T follicular helper cell (primary cell): ENCODE measurements around the gene ASPHD2.
A peak's percentile ranks its signal among the peaks of the same experiment; 100 is the strongest.

Source experiments
- DNase-seq: peaks from one replicate; pipeline ENCODE4 v3.0.0-alpha.2; 2020; ENCODE audit warnings: low read depth

ASPHD2 gene

DNA sequence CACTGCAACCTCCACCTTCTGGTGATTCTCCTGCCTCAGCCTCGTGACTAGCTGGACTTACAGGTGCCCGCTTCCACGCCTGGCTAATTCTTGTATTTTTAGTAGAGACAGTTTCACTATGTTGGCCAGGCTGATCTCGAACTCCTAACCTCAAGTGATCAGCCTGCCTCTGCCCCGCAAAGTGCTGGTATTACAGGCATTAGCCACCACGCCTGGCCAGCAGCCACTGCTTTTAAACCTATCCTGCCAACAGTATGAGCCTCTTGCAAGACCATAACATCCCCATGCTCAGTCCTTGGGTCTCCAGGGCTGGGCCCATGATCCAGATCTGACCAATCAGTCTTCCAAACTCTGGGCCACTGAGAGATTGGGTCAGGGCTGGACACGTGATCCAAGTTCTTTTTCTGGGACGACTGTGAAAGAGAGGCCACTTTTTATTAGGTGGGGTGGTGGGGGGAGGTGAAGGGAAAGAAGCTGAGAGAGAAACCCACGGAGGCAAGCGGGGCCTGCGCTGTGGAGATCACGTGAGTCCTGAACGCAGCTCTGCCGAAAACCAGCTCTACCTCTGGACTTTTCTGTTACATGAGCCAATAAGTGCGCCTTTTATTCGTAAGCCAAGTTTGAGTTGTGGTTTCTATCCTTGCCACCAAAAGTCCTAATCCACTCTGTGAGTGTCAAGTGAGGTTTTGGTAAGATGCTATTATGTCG is 17.9 kb downstream of the ASPHD2 start:
- no peak for DNase-seq

DNA sequence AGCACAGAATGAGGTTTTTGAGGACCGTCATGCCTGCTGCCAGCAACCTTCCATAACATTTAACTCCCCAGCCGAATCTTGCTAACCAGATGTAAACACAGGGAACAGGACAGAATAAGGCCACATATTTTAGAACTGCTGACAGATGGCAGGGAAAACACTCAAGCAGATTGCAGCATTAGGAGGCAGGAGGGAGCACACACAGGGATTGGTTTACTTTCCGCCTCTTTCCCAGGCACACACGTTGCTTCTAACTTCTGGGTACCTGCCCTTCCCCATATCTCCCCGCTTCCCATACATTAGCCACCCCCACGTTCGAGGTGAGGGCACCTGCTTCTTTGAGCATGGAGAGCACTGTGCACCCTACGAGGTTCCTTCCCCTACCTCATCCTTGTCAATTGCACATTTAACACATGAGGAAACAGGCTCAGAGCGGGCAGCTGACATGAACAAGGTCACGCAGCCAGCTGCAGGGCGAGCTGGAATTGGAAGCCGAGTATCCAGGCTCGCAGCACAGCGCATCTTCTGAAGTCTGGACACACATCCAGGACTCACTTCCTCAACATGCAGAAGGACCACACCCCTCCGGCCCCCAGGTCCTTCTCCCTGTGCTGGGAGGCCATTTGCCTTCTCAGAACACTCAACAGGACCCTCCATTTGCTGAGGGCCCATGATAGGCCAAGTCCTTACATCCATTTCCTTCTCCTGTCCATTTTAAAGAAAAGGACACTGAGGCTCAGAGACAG is 18.7 kb downstream of the ASPHD2 start:
- DNase-seq, result no peak

DNA sequence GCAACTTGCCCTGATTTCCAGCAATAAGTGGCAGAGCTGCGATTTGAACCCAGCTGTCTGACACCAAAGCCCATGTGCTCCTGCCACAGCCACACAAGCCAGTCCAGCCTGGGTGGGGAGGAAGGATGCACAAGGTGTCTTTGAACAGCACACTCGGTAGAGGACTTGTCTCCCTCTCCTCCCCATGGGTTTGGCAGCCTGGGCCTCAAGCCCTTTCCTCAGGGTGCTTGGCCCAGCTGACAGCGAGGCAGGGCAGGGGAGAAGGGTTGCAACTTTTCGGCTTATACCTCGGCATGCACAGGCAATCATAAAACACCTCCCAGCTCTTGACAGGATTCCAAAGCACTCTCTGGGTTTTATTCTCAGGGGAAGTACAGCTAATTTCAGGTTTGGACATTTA is 19.3 kb downstream of the ASPHD2 start:
- DNase-seq, result no peak

DNA sequence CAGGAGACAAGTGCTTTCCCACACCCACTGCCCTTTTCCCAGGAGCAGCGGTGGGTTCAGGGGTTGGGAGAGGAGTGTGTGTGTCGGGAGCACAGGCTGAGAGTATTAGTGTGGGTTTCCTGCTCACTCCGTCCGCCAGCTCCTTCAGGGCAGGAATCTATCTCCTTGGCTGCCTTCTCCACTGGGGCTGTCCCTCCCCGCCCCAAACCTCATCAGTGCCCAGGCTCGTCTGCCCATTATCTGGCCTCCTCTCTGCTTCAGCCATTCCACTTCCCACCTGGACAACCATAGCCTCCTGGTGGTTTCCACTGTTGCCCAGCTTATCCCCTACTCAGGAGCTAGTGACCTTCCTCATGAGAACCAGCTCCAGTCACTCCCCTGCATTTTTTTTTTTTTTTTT is 19.9 kb downstream of the ASPHD2 start:
- no peak for DNase-seq

DNA sequence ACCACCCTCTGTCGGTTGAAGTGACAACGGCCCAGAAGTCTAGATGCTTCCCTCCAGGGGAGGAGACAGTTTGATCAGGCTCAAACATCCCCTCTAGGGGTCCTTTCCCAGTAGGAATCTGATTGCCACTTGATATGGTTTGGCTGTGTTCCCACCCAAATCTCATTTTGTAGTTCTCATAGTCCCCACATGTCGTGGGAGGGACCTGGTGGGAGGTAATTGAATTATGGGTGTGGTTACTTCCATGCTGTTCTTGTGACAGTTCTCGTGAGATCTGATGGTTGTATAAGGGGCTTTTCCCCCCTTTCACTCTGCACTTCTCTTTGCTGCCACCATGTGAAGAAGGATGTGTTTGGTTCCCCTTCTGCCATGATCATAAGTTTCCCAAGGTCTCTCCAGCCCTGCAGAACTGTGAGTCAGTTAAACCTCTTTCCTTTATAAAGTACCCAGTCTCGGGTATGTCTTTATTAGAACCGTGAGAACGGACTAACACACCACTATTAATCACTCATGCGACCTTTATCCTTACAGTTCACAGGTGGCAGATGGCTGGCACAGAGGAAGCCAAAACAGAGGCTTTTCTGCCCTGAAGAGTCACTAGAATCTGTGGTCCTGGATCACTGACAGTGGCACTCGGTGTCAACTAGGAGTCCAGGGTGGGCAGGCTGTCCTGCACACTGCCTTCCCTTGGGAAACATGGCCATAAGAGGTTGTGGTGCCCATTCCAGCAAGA is 21.6 kb downstream of the ASPHD2 start:
- no peak for DNase-seq

DNA sequence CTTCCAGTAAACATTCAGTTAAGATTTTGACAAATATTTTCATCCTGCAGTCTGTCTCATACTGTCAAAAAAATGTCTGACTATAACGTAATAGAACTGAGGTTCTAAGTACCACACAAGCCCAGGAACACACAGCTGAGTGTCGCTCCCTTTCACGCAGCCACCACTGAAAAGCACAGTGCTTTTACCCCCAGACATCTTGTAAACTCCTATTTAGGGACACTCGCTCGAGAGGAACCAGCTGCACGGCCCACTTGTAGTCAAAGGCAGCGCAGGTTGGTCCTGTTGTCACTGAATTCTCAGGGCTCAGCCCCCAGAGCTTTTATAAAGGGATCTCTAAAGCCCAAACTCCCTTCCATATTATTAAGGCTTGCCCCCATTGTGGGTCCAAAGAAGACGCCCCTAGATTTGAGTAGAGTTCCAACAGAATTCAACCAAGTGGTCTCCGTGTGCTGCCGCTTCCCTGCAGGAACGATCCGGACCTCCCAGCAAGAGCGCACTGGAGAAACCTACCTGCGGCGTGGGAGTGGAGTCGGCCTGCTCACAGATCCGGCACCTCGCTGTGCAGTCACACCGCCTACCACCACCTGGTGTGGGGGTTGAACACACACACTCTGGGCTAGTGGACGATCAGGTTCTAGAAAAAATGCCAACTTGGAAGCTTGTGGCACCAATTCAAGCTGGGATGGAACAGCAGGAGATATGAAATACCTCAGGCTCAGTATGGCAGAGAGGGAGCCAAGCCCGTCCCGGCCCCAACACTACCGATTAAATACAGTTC is 23.4 kb downstream of the ASPHD2 start:
- no peak for DNase-seq

DNA sequence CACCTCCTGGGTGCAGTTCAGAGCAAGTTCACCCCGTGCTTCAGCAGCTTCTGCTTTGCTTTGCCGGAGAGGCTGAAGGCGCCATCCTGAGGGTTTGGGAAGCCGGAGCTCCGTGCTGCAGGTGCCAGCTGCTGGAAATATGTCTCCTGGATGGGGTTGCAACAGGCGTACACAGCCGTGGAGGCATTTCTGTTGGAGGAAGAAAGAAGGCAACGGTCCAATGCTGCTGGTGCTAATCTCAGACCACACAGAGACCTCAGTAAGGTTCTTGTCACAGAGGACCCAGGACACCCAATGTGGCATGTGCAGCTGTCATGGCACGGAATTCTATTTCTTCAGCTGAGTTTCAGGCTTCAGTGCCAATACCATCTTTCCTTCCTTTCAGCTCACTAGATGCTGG is 24.2 kb downstream of the ASPHD2 start:
- no peak for DNase-seq

DNA sequence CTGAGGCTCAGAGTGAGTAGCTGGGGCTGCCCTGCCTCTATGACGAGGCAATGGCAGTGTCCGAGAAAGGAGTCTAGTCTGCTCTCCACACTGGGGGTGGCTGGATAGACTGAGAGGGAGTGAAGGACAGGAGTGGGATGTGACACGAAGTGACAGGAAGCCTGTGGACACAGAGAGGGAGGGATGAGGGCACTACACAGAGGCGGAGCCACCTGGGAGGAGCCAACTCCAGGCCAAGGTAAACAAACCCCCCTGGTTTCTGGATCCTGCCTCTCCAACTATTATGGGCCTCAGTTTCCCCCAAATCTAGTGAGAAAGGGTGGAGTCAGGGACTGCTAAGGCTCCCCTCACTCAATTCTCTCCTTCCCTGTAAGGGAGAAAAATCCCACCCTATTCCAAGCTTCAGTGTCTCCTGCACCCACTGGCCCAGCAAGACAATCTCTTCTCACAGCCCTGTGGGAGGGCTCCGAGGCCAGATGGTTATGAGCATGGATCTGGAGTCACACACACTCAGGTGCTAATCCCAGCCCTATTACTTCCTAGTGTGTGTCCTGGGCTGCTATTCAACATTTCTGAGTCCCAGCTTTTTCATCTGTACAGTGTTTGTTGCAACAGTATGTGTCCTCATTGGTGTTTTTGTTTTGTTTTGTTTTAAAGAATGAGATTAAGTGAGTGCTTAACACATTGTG is 24.9 kb downstream of the ASPHD2 start:
- DNase-seq, result no peak

DNA sequence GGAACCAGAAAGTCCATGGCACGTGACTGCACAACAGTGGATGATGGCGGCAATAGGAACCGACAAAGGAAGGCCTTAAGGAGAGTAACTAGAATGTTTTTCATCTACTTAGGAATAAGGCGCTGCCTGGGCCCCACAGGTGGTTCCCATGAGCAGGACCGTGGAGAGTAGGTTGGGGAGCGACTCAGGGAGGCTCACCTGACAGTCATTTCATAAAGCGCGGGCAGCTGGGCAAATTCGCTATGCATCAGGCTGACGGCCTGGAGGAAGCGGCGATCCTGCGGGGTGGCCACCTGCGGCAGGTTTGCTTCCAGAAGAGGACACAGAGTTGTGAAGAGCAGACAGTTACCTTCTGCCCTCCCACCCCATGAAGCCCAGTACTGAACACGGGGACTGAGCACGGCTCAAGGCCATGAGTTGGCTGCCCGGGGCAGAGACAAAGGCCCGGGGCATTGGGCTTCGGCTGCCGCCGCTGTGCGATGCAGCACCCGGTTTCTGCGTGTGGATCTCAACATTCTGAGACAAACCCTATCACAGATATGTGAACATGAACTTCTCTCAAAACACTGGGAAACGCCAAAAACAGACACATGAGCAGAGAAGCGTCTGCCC is 28.7 kb downstream of the ASPHD2 start:
- no peak for DNase-seq

DNA sequence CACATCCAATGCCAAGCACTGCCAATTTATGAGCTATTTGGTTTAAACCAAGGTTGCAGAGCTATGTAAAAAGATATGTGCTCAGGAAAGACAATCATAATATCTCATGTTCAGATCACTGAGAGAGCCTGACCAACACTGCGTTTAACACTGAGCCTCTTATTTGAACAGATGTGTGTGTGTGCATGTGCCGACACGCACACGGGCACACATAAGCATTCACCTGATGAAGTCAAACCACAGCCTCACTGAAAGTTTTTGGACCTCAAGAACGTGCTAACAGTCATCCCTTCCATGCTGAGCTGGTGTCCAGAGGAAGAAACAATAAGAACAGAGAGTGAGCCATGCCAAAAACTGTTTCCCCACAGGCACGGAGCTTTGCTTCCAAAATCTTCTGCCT is 31.1 kb downstream of the ASPHD2 start:
- DNase-seq, result no peak

DNA sequence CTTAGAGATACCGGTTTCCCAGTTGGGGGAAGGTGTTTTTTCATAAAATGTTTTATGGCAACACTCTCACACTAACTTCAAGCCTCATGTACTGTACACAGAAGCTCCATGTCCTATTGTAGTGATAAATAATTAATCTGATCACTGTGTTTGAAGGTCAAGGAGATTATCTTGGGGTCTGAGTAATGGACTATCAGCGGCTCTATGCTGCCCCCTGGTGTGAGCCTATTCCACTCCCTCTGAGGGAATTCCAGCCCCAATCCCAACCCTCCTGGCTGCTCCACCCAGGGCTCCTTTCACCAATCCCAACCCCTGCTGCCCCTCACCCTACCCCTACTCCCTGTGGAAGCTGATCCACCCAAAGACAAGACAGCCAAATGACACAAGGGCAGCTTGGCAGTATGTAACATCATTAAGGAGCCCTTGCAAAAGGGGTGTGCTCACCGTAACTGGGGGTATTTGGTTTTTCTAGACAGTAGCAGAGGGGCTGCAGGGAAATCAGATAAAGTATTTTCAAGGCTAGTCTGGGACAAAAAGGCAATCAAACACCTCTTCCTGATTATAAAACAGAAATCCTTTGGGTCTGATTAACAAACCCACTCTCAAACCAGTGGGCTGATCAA is 32.2 kb downstream of the ASPHD2 start:
- DNase-seq, result peak; percentile 12

DNA sequence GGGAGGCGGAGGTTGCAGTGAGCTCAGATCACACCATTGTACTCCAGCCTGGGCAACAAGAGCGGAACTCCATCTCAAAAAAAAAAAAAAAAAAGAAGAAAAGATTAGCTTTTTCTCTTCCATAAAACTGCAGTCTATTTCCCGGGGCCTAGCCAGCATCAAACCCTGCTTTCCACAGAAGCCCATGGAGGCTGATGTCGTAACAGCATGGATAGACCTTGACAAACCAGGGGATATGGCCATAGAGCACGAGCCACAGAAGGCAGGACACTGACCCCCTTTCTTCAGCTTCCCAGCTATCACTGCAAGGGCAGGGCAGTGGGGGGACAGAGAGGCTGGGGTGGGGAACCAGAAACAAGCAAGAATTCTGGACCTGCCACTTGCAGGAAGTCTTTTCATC is 33.0 kb downstream of the ASPHD2 start:
- DNase-seq, result no peak

DNA sequence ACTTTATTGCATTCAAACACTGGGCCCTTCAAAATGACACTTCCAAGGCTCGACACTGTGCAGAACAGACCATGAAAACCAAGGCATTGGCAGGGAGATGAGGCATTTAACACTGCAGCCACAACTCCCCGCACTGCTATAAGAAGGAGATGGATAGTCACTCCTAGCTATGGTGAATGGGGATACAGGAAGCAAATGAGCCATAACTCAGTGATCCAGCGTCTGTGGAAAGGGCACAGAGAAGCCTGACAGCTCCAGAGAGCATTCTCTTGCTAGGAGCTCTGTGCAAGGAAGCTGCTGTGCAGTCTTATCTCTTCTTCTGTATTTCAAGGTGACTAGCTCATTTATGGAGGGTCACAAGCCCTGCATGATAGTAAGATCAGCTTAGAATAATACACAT is 33.6 kb downstream of the ASPHD2 start:
- no peak for DNase-seq

DNA sequence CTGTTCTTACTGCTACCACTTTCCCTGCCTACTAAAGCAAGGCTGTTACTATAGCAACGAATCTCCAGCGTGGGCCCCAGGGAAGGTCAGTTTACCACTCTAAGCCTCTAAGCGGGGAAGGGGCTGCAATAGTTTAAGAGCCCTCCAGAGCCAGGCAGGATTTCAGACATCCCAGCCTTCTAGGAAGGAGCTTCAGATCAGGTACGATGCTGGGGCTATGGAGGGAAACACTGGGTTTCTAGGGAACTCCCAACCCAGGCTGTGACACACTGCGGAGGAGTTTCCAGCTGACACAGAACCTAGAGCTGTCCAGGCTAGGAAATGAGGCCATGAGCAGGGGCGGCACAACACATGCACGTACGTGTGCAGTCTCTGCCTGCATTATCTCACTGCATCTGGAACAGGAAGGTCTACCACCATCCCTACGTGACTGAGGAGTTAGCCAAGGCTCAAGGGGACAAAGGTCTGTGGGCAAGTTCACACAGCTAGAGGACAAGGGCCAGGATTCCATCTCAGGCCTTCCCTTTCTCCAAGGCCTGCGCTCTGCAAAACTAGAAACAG is 34.1 kb downstream of the ASPHD2 start:
- DNase-seq, result no peak

DNA sequence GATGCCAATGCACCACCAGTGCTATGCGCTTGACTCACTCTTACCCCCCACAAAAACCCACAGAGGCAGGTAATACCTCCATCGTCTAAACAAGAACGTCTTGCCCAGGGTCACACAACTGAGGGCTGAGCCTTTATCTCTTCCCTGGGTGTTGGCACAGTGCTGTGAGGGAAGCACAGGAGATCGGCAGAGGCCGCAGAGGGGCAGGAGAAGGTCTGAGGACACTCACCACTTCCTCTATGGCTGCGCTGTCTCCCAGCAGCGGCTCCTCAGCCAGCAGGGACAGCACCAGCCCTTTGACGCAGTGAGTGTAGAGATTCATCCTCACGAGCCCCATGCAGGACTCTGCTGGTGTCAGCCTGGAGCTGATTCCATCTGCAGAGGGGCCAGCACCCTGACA is 34.6 kb downstream of the ASPHD2 start:
- DNase-seq, result no peak

DNA sequence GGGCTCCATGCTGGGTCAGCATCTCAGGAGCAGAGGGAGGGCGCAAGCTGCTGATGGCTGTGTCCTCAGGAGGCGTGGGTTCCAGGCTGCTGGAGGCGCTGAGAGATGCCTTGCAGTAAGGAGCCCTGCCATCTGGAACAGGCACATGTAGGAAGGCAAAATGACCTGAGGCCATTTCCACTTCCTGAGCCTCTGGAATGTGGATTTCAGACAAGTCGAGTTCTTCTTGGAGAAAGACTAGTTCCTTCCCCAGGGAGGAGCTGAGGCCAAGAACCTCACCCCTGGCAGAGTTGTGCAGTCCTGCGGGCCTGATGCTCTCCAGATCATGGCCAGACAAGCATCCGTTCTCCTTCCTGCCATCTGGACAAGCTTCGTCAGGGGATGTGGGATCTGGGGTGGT is 35.3 kb downstream of the ASPHD2 start:
- DNase-seq, result no peak

DNA sequence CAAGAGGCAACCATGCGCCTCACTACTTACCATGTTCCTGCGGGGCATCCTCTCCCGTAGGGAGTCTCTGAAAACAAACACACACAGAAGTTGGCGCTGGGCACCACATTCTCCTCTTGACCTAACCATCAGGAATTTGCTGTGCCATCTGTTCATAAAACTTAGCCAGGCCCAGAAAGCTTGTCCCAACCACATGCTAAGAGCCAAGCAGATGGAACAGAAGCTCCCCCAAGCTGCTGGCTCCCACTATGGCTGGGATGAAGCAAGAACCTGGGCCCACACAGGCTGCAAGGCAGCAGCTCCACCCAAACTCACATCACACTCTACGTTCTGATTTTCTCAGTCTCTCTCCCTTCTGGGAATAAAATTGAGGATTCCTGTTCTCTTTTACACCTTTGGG is 37.1 kb downstream of the ASPHD2 start:
- no peak for DNase-seq

DNA sequence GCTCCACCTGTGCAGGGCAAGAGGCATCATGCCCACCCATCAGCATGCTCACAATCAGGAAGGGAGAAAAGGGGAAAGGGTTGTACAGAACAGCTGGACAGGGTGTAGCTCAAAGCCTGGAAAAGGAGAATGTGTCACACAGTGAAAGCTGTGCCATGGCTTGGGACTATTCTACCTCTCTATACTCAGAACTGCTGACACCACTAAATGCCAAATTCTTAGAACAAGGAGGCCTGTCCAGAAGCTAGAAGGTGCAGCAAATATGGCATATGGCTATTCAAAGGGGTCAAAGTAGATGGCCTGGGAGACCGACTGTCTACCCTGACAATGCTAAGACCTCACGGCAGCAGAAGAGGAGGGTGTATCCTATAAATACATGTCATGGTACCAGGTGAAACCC is 41.7 kb downstream of the ASPHD2 start:
- no peak for DNase-seq

DNA sequence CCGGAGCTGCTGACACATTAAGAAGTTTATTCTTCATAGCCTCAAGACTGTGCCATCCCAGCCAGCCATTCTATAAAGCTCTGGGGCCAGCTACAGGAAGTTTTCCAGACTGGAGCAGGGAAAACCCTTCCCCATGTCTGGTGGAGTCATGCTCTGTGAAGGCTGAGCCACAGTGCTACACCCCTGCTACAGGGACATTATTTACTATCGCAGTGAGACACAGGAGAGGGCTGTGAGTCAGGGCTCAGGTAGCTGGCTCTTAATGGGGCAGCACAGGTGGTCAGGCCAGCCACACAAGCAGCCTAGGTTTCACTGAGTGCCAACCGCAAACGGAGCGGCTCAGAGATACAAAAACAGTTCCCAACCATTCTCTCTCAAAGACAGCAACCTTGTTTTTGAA is 42.5 kb downstream of the ASPHD2 start:
- DNase-seq, result no peak

DNA sequence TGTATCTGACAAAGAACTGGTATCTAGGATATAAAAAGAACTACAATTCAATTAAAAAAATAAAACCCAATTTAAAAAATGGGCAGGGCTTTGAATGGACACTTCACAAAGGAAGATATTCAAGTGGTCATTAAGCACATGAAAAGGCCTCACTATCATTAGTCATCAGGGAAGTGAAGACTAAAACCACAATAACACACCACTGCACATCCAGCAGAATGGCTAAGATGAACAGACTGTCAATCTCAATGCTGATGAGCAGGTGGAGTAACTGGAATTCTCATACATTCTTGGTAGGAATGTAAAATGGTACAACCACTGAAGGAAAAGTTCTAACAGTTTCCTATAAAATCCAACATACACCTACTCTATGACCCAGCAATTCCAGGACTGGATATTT is 45.6 kb downstream of the ASPHD2 start:
- DNase-seq, result no peak
